IPS DF 6.9 (cell line): ENCODE measurements around the gene NFIB.

ENCODE experiments used
- DNase-seq: peaks from one replicate; pipeline ENCODE4 v3.0.0-alpha.2; 2013; ENCODE audit warnings: low read depth, low spot score
- H3K27ac ChIP-seq: one replicate; pipeline ENCODE4 v1.5.1; 2013; ENCODE audit warnings: low read length, control low read depth
- H3K27me3 ChIP-seq: 2 replicates; pipeline ENCODE4 v1.6.1; 2013; ENCODE audit warnings: mild to moderate bottlenecking, low read length; ENCODE audit not compliant: control insufficient read depth, insufficient read depth
- H3K36me3 ChIP-seq: 2 replicates; pipeline ENCODE4 v1.6.1; 2013; ENCODE audit warnings: low read length; ENCODE audit not compliant: control insufficient read depth, insufficient read depth
- H3K4me1 ChIP-seq: 2 replicates; pipeline ENCODE4 v1.6.1; 2013; ENCODE audit warnings: low read length; ENCODE audit not compliant: control insufficient read depth, insufficient read depth
- H3K4me3 ChIP-seq: 2 replicates; pipeline ENCODE4 v1.5.1; 2013; ENCODE audit warnings: mild to moderate bottlenecking, low read length
- H3K9me3 ChIP-seq: 2 replicates; pipeline ENCODE4 v1.6.1; 2013; ENCODE audit warnings: low read length, inconsistent platforms; ENCODE audit not compliant: control insufficient read depth, insufficient read depth
- WGBS: extraction: QIAGEN DNeasy Blood & Tissue Kit; methylation state at CpG from one replicate; pipeline ENCODE4 v1.1.7; 2013; ENCODE audit warnings: mixed read lengths, missing lambda C conversion rate; ENCODE audit not compliant: insufficient read length, insufficient coverage; 5-methylcytosine and 5-hydroxymethylcytosine counted together

NFIB gene

DNA sequence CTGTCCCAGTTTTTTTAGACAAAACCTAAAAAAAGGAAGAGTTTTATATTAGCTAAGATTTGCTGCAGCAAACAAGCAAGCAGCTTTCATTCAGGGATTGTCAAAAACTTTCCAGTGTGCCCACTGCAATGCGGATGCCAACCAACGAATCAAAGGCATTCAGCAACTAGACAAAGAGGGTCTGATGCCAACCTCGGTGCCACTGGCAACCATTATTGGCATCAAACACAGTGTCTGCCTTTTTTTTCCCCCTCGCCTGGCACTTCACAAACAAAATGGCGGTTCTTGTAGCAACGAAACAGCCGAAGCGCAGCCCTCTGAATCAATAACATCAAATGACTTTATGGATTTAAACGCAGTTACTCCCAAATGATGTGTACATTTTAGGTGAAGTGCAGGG, 10.4 kb downstream of the NFIB start:
- Histone ChIP-seq H3K27ac (no peak overlapping the region), H3K4me3 (no peak overlapping the region), H3K27me3 (no peaks in the 10 kb centered on the region), H3K9me3 (no peaks in the 10 kb centered on the region), H3K36me3 (no peaks in the 10 kb centered on the region), H3K4me1 (no peaks in the 10 kb centered on the region)
- WGBS = no CpG with 5 or more reads among the region's 9 CpGs
- no peak for DNase-seq

DNA sequence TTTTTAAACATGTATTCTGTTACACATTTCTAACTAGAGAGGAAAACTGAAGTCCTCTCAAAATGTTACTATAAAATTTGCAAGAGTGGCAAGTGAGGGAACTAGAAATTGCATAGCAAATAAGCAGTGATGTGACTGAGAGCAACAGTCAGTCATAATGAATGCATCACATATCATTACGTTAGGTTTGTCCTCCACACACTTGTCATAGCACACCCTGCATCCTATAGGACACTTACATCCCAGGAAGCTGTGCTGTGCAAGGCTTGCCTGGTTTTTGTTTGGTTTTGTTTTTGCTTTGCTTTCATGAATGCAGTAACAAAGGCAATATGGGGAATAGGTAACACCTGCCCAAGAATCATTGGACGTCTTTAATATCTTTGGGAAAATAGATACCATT, 10.8 kb downstream of the NFIB start:
- Histone ChIP-seq H3K27me3 (no peaks in the 10 kb centered on the region), H3K4me1 (no peaks in the 10 kb centered on the region), H3K4me3 (no peak overlapping the region), H3K36me3 (no peaks in the 10 kb centered on the region), H3K9me3 (no peaks in the 10 kb centered on the region), H3K27ac (no peak overlapping the region)
- no CpG with 5 or more reads among the region's 2 CpGs for WGBS
- DNase-seq = no peak

DNA sequence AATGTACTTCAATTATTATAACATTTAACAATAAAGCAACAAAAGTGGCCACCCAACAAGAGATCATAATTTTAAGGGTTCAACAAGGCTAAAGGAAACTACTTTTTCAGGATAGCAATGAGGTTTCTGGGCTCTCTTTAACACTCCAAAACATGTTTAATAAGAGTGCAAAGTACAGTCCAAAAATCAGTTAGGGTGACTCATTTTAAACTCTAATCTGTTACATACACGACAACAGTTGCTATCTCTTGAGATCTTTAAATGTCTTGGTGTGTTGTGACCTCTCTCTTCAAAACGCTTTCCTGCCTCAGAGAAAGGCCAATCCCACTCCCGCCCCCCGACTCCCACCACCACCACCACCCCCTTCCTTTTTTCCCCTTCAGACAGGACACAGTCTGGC, 11.5 kb downstream of the NFIB start:
- Histone ChIP-seq H3K36me3 (no peaks in the 10 kb centered on the region), H3K27me3 (no peaks in the 10 kb centered on the region), H3K27ac (no peak overlapping the region), H3K4me1 (no peaks in the 10 kb centered on the region), H3K9me3 (no peaks in the 10 kb centered on the region), H3K4me3 (no peak overlapping the region)
- WGBS = no CpG with 5 or more reads among the region's 4 CpGs
- DNase-seq = no peak

DNA sequence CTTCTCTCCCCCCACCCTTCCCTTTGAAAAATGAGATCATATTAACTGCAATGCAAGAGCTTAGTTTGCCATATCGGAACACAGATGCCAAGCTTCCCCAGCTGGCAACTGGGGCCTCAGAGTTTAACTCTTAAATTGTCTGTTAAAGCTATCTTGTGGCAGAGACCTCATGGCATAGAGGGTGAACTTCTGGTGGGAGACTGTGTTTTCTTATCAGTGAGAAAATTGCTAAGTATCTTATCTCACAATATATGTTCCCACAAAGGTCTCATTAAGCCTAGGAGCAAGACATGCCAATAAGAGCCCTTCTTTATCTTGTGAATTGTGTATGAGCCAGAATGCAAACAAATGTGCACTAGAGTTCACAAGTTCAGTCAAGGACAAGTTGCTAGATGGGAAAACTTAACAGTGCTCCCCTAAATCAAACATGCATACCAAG, 12.3 kb downstream of the NFIB start:
- Histone ChIP-seq H3K4me3 (no peak overlapping the region), H3K36me3 (no peaks in the 10 kb centered on the region), H3K27ac (no peak overlapping the region), H3K27me3 (no peaks in the 10 kb centered on the region), H3K4me1 (no peaks in the 10 kb centered on the region), H3K9me3 (no peaks in the 10 kb centered on the region)
- no CpG with 5 or more reads among the region's 1 CpG for WGBS
- no peak for DNase-seq

DNA sequence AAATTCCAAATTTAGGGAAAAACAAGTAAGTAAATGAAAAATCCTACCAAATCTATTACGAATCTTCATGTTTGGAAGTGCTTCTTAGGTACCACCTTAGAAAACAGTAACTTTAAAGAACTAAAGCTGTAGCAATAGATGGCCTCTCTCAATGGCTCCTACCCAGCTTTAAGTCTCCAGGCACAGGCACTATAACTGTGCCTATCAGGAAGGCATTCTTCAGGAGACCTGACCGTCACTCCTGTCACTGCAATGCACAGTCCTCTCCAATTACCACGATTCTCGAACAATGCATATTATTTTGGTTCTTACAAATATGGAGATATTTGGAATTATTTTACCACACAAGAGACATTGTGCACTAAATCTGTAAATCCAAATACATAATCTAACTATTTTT, 12.9 kb downstream of the NFIB start:
- no peaks in the 10 kb centered on the region for H3K27me3 ChIP-seq
- no peak overlapping the region for H3K27ac ChIP-seq
- DNase-seq = no peak
- no CpG with 5 or more reads among the region's 4 CpGs for WGBS
- H3K4me1 ChIP-seq = no peaks in the 10 kb centered on the region
- no peaks in the 10 kb centered on the region for H3K36me3 ChIP-seq
- no peaks in the 10 kb centered on the region for H3K9me3 ChIP-seq
- no peak overlapping the region for H3K4me3 ChIP-seq

DNA sequence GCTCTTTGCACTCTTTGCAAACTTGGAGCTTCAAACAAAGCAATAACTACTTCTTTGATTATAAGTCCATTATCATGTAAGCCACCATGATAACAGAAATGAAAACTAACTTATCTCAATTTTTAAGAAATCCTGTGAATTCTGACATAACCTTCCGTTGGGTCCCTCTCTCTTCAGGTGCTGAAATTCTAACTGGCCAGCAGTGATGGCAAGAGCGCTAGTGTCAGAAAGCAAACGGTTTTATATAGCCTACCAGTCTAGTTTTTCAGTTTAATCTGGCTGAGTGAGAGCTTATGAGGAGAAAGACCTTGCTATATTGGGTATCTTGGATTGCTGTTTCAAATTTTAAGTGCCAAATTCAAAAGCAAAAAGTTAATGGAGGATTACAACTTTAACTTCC, 13.4 kb downstream of the NFIB start:
- Histone ChIP-seq H3K36me3 (no peaks in the 10 kb centered on the region), H3K9me3 (no peaks in the 10 kb centered on the region), H3K27ac (no peak overlapping the region), H3K4me3 (no peak overlapping the region), H3K4me1 (no peaks in the 10 kb centered on the region), H3K27me3 (no peaks in the 10 kb centered on the region)
- no peak for DNase-seq
- WGBS = no CpG with 5 or more reads among the region's 3 CpGs

DNA sequence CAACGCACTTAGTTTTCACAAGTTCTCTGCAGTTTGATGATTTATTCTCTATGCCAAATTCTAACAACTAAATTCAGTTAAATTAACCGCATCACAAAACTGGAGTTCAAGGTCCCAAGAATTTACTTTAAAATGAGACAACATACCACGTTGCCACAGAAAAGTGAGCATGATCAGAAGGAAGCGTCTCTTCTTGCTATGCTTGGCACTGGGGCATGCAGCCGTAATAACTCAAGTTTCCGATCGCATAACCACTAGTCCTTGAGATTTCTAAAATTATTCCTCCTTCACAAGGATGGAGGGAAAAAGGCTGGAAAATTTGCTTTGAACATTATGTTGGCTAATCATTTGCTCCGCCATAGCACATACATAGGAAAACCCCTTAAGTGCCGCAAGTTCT, 13.9 kb downstream of the NFIB start:
- Histone ChIP-seq H3K27ac (no peak overlapping the region), H3K4me1 (no peaks in the 10 kb centered on the region), H3K9me3 (no peaks in the 10 kb centered on the region), H3K4me3 (no peak overlapping the region), H3K27me3 (no peaks in the 10 kb centered on the region), H3K36me3 (no peaks in the 10 kb centered on the region)
- 100% methylated on average over 1 of the region's 9 CpGs for WGBS
- DNase-seq = no peak

DNA sequence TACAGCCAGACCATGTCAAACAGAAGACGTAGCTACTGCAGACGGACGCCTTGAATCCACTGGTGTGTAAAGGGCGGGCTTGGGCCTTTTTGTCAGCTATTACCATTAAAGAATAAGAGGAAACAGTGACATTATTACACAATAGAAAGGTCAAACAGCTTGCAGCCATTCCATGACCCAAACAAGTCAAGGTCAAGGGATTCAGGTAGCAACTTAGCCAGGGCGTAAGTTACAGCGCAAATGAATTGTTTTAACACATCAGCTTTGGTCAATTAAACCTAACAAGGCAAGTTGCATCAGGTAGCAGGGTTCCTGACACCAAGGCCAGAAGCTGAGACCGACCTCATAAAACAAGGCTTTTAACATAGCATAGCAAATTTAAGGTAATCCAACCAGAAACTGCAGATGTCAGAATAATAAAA, 15.3 kb downstream of the NFIB start:
- H3K27ac ChIP-seq = no peak overlapping the region
- no peaks in the 10 kb centered on the region for H3K27me3 ChIP-seq
- H3K9me3 ChIP-seq = no peaks in the 10 kb centered on the region
- no CpG with 5 or more reads among the region's 7 CpGs for WGBS
- H3K4me3 ChIP-seq = no peak overlapping the region
- no peaks in the 10 kb centered on the region for H3K36me3 ChIP-seq
- H3K4me1 ChIP-seq = no peaks in the 10 kb centered on the region
- no peak for DNase-seq

DNA sequence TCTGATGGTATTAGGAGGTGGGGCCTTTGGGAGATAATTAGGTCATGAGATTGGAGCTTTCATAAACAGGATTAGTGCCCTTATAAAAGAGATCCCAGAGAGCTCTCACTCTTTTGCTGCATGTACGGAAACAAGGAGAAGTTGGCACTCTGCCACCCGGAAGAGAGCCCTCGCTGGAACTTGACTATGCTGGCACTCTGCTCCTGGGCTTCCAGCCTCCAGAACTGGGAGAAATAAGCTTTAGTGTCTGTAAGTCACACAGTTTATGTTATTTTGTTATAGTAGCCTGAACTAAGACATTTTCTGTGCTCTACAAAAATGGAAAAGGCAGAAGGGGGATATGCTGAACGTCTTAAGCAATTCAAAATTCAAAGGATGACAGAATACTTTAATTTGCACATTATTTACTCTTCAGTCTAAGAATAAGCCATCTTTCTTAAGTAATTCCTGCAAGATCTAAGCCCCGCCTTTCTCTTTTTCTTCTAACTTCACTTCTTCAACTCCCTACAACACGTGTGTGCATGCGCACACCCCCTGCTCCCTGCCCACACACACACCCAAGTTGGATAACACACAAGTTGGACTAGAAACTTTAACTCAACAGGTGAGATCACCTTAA, 17.3 kb downstream of the NFIB start:
- DNase-seq = no peak
- Histone ChIP-seq H3K27ac (no peak overlapping the region), H3K9me3 (no peaks in the 10 kb centered on the region), H3K4me3 (no peak overlapping the region), H3K4me1 (no peaks in the 10 kb centered on the region), H3K27me3 (no peaks in the 10 kb centered on the region), H3K36me3 (no peaks in the 10 kb centered on the region)
- WGBS = no CpG with 5 or more reads among the region's 7 CpGs

DNA sequence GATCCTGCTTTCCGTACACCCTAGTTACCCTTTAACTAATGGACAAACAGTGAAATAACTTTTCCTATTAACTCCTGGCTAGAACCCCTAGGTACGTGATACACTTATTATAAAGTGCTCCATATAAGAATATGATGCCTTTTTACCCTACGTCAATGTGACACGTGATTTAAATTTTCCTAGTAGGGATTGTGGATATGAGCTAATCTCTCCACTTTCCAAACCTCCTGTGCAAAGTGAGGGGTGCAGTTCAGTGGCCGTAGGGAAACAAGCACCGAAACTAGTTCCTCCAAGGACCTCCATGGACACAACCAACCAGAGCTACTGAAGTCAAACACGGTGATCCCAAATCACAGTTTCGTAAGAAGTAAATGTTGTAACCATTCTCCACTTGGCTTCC, 19.3 kb downstream of the NFIB start:
- WGBS = no CpG with 5 or more reads among the region's 8 CpGs

DNA sequence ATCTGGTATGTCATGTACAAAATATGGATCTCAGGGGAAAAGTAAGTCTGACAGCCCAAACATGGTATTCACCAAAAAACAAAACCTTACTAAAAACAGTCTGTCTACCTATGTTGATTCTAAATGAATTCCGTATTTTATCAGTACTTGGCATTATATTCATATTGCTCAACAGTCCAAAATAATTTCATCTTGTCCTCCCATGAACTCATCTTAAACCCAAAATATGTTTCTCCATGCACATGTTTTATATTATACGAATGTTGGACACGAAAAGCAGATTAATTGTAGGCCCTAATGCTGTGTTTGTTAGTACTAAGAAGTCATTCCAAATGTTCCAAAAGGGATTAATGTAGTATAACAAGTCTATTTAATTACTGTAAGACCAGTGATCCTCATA, 20.1 kb downstream of the NFIB start:
- no peak for DNase-seq
- no peaks in the 10 kb centered on the region for H3K27me3 ChIP-seq
- H3K27ac ChIP-seq = no peak overlapping the region
- no peaks in the 10 kb centered on the region for H3K9me3 ChIP-seq
- no peaks in the 10 kb centered on the region for H3K4me1 ChIP-seq
- H3K36me3 ChIP-seq = no peaks in the 10 kb centered on the region
- H3K4me3 ChIP-seq = no peak overlapping the region
- WGBS = no CpG with 5 or more reads among the region's 3 CpGs

More for the DNA sequence above, 19.3 kb downstream of the NFIB start:
- Histone ChIP-seq H3K4me3 (no peak overlapping the region), H3K36me3 (no peaks in the 10 kb centered on the region), H3K27me3 (no peaks in the 10 kb centered on the region), H3K27ac (no peak overlapping the region), H3K4me1 (no peaks in the 10 kb centered on the region), H3K9me3 (no peaks in the 10 kb centered on the region)
- no peak for DNase-seq
